Activated CD4-positive, alpha-beta T cell treated with anti-CD3 and anti-CD28 coated beads for 24 hours (primary cell): ENCODE measurements around the gene NKX2-3.
A peak's percentile ranks its signal among the peaks of the same experiment; 100 is the strongest.

ENCODE experiments used
- DNase-seq, 2 donors: peaks; one replicate each; pipeline ENCODE4 v3.0.0-alpha.2; 2020; ENCODE audit warnings: low read depth in 2 of 2

NKX2-3 gene

GRCh38 chr10:99532687-99533495 lies at the start of gene NKX2-3:
Gene NKX2-3 (plus strand): TSS chr10:99532942. CDS start chr10:99533132, 190 bp downstream.
- peak in 1 of 2 donors; percentile 50 for DNase-seq

DNA sequence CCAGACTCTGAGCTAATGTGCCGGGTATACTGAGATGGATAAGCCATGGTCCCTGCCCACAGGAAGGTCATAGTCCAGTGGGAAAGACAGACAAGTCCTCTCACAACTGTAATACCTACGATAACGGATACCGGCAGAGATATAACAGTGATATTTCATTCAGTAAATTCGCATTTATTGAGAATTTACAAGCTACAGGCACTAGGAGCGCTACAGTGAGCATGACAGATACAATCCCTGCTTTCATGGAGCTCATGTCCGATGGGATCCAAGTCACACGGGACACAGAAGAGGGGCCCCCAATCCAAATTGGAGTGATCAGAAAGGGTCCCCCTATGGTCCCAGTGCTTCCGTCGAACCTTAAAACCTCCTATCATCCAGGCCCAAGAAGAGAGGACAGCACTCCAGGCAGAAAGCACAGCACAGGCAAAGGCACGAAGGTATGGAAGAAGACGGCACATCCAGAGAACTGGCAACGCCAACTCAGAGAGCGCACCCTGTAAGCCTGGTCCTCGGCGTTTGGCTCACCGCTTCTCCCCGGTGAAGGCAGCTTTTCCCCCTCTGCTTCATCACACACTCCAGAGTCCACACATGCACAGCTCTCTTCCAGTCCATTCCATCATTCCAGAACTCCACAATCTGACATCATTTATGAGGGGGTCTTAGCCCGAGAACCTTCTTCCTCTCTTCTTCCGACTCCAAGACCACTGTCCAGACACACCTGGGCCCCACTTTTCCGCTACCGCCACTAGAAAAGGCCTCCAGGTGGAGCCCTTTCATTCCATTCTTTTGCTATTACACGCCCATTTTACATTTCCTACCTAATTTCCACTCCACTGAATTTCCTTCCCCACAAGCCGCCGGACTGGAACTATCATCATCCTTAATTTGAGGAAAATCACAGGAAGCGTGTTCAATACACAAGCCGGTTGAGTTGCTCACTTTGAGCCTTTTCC lies 47.8 kb upstream of the NKX2-3 start:
- no peak for DNase-seq

DNA sequence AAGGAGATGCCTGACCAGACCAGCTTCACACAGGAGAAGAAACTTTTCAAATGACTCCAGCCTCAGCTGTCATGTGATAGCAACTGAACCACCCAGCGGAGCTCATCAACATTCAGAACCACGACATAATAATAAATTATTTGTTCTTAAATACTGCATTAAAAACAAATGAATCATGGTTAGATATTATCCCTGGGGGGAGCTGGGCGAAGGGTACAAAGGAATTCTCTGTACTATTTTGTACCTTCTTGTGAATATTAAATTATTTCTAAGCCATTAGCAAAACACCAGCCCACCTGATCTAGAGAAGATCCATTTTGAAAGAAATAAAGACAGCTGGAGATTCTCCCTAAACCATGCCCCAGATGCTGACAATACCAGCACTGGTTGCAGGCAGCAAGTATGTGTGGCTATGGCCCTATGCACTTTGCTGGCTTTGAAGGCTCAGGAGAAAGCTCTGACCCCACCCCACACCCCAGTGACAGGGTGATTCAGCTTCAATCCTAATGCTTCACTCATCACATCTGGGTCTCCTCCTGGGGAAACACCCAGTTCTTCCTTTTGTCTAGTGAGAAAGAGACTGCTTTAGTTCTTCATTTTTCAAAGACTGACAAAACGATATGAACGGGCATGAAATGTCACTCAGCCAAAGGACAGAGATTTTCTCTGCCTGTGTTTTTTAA lies 45.5 kb upstream of the NKX2-3 start:
- no peak for DNase-seq

GRCh38 chr10:99489271-99489670 lies 43.5 kb upstream of the NKX2-3 start:
- DNase-seq: no peak

- no peak for DNase-seq
These were observed 35.3 kb upstream of the NKX2-3 start for GRCh38 chr10:99497343-99498025.

DNA sequence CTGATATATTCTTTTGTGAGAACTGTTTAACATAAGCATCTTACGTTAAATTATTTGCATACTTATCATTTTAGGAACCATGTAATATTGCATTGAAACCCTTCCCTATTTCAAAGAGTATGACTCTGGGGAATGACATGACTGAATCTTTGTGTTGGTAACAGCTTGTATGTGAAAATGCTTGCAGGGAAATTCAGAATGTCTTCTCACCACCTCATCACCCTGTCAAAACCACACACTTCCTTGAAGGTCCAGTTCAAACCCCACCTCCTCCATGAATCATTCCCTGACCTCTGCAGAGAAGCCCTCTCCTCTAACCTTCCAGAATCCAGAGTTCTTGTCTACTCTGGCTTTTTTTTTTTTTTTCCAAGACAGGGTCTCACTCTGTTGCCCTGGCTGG lies 26.3 kb upstream of the NKX2-3 start:
- DNase-seq: no peak

DNA sequence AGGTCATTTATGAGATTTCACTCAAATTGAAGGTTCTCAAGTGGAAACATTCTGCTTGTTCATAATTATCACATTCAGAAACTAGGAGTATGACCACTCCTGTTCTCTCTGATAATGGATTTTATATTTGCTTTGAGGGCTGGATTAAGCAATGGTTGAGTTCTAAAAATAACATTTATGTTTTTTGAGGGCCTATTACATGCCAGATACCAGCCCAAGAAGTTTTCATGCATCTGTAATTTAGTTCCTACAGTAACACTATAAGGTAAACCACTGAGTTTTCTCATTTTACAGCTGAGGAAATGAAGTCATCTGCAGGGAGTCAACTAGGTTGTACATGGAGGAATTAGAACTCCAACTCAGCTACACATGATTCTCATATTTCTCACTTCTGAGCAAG lies 25.5 kb upstream of the NKX2-3 start:
- DNase-seq: no peak

DNA sequence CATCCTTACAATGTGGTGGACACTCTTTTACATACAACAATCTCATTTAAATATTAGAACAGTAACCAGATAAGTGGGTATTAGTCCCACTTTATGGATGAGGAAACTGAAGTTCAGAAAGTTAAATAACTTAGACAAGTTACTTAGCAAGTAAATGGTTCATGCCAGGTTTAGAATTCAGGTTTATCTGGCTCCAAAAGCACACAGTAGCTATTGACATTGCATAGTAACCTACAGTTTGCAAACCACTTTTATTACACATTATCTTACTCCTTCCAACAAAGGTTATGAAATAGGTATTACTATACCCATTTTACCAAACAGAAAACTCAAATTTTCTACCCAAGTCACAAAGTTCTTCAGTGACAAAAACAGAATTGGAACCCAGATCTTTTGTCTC lies 19.7 kb upstream of the NKX2-3 start:
- no peak for DNase-seq

- DNase-seq: no peak
These were observed 13.1 kb upstream of the NKX2-3 start for GRCh38 chr10:99519690-99520039.

DNA sequence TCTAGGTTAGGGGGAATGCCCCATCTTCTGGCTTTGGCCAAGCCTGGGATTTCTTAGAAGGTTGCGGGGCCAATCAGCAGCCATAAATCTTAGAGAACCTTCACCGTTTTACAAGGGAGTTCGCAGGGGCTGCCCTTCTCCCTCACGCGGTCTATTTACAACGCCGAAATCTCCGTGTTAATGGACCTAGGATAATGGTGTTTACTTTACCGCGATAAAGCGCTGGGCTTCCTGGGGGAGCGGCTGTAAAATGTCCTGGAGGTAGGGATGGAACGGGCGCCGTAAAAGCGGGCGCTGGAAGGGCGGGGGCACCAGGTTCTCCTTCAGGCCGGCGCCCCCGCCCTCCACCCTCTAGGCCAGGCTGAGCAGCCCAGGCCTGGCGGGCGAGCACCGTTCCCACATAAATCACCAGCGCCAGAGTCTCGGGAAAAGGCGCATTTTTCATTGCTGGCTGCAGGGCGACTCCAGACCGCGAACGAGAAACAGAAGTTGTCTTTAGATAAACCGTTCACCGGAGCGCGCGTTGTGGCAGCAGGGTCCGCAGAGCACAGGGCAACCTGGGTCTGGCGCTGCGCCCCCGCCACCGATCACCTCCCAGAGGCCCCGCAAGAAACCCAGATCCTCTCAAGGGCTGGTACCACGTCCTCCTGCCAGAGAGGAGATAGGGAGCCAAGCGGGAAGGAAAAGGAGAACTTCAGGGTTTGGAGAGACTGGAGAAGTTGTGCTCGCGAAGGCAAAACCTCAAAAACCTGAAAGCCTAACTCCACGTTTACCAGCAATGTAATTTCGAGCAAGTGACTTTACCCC lies 12.5 kb upstream of the NKX2-3 start:
- DNase-seq: no peak

DNA sequence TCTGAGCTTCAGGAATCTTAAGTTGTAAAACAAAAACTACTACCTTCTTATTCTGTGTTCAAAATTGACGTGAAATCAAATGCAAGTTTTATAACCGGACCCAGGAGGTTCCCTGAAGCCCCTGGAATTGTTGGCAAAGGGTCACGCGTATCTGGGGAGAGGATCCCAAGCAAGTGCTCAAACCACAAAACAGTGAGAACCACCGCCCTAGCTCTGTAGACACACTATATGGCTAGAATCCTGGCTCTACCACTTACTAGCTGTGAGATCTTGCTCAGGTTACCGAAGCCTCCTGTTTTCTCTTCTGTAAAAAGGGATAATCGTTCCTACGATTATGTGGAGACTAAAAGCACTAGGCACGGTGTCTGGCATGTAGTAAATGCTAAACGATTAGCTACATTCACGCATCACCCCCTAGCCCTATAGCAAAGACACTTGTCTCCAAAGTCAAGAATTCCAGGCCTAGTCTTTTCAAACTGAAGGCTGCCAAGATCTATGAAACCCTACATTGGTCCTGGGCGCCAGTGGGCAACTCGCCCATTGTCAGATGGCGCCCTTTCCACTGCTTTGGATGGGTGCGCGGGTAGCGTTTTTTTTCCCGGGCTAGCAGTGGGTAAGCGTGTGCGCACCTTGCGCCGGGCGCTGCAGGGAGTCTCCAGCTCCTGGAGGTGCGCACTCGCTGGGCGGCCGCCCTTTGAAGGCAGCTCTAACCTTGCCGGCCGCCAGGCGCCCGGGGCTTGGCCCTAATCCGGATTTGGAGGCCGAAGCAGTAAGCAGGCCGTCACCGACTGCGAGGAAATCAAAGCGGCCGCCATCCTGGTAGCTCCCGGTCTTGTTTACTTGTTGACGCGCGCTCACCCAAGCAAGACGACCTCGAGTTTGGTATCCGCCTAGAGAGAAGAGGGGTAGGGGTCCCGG lies 11.6 kb upstream of the NKX2-3 start:
- no peak for DNase-seq

- no peak for DNase-seq
These were observed 10.8 kb upstream of the NKX2-3 start for GRCh38 chr10:99521765-99522469.

GRCh38 chr10:99522470-99523250 lies 10.1 kb upstream of the NKX2-3 start:
- no peak for DNase-seq

DNA sequence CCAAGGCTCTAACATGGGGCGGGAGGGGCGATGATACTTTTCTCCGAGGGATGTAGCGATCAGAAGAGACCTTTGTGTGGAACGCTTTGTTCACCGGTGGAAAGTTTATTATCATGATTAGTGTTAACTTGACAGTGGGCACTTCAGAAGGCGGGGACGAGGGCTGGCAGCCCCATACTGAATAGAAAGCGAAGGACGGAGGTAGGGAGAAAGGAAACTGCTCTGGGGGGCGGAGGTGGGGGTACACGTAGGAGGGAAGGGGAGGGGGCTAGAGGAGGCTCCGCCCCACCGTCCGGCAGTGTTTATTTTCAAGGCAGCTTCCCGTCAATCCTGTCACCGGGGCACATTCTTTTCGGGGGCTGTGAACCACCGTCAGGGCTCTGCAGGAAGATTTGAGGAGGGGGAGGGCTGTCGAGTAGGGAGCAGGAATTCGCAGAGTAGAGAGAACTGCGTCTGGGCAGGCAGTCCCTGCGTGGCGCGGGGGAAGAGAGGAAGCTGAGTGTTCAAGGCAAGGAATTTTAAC lies 9.4 kb upstream of the NKX2-3 start:
- no peak for DNase-seq

- no peak for DNase-seq
These were observed 8.6 kb upstream of the NKX2-3 start for GRCh38 chr10:99524050-99524666.

- DNase-seq: no peak
These were observed 7.9 kb upstream of the NKX2-3 start for GRCh38 chr10:99524736-99525380.

GRCh38 chr10:99525897-99526296 lies 6.8 kb upstream of the NKX2-3 start:
- DNase-seq: no peak
